Measurements from ENCODE around the gene INPP5D. TPM values are rescaled to one million over a fixed set of nuclear protein-coding genes. Genes with fewer than 3 reads are reported as not detected.

INPP5D gene
- total and polyA plus RNA-seq, 4 experiments from 2014 or later, result 29.6 to 127 (median 121) TPM

- Mint-ChIP-seq H3K27me3 (peaks cover 0 to 1% of the 10 kb centered on the region in 2 donors), H3K4me3 (no peak overlapping the region), H3K36me3 (no peaks in the 10 kb centered on the region), H3K27ac (peak overlapping the region in 1 of 7 donors; percentile 10), H3K9me3 (peaks cover 0 to 3% (median 0%) of the 10 kb centered on the region in 8 donors), H3K4me1 (peaks cover 1 to 5% (median 3%) of the 10 kb centered on the region in 4 donors)
- ChIA-PET POLR2A (ENCODE audit: partially characterized antibody) (no interaction called here), CTCF (ENCODE audit: partially characterized antibody) (no interaction called here)
- Histone ChIP-seq H3K4me3 (ENCODE audit: low read length in 2 of 2) (no peak overlapping the region), H3K9me3 (ENCODE audit: control insufficient read depth in 1 of 2, low read length in 2 of 2) (no peaks in the 10 kb centered on the region), H3K27me3 (ENCODE audit: insufficient read depth, low read length) (no peaks in the 10 kb centered on the region), H3K36me3 (ENCODE audit: insufficient read depth, low read length) (no peaks in the 10 kb centered on the region), H3K4me1 (ENCODE audit: insufficient read depth, low read length) (peaks cover 3% of the 10 kb centered on the region), H3K27ac (ENCODE audit: low read depth, low read length) (no peak overlapping the region)
- intact Hi-C loops (cut with micrococcal nuclease), result no loop called here
- DNase-seq, result no peak
Measured at GRCh38 chr2:233221378-233222063, 161.4 kb downstream of the INPP5D start.

- Mint-ChIP-seq H3K27ac (no peak overlapping the region), H3K4me3 (no peak overlapping the region), H3K4me1 (peaks cover 1 to 10% (median 5%) of the 10 kb centered on the region in 4 donors), H3K27me3 (peaks cover 0 to 1% of the 10 kb centered on the region in 2 donors), H3K9me3 (peaks cover 0 to 3% (median 0%) of the 10 kb centered on the region in 8 donors), H3K36me3 (no peaks in the 10 kb centered on the region)
- DNase-seq, result no peak
- Histone ChIP-seq H3K4me1 (ENCODE audit: insufficient read depth, low read length) (peaks cover 3% of the 10 kb centered on the region), H3K4me3 (ENCODE audit: low read length in 2 of 2) (no peak overlapping the region), H3K27ac (ENCODE audit: low read depth, low read length) (no peak overlapping the region), H3K36me3 (ENCODE audit: insufficient read depth, low read length) (no peaks in the 10 kb centered on the region), H3K27me3 (ENCODE audit: insufficient read depth, low read length) (no peaks in the 10 kb centered on the region), H3K9me3 (ENCODE audit: control insufficient read depth in 1 of 2, low read length in 2 of 2) (no peaks in the 10 kb centered on the region)
- POLR2A ChIA-PET (ENCODE audit: partially characterized antibody), result interaction anchor here (0.9 to 1.8 kb wide), 2 partner anchors 17 to 28 kb away, joined by 3 to 6 read pairs; partner anchors contain the start of gene ATG16L1
- intact Hi-C loops (cut with micrococcal nuclease), result no loop called here
- CTCF ChIA-PET (ENCODE audit: partially characterized antibody), result interaction anchor here (0.5 to 2.1 kb wide), 3 partner anchors 28 to 618 kb away, joined by 3 to 8 read pairs (median 3); partner anchors contain the start of gene ATG16L1
Measured at GRCh38 chr2:233223059-233223894, 163.1 kb downstream of the INPP5D start.

- peak in 1 of 5 donors; percentile 29 for DNase-seq
- peaks cover 11% of the 10 kb centered on the region for H3K4me1 ChIP-seq (ENCODE audit: insufficient read depth, low read length)
- H3K36me3 ChIP-seq (ENCODE audit: insufficient read depth, low read length), result no peaks in the 10 kb centered on the region
- no peaks in the 10 kb centered on the region for H3K36me3 Mint-ChIP-seq
- no peaks in the 10 kb centered on the region for H3K9me3 ChIP-seq (ENCODE audit: control insufficient read depth in 1 of 2, low read length in 2 of 2)
- H3K27me3 Mint-ChIP-seq, result peaks cover 0 to 1% of the 10 kb centered on the region in 2 donors
- ChIA-PET CTCF (ENCODE audit: partially characterized antibody) (interaction anchor here (2.1 kb wide), 1 partner anchor 26 kb away, joined by 8 read pairs; the partner anchor contains the start of gene ATG16L1), POLR2A (ENCODE audit: partially characterized antibody) (no interaction called here)
- intact Hi-C loops (cut with micrococcal nuclease), result no loop called here
- no peak overlapping the region for H3K4me3 Mint-ChIP-seq
- peaks cover 4 to 17% (median 9%) of the 10 kb centered on the region in 4 donors for H3K4me1 Mint-ChIP-seq
- peaks cover 0 to 2% (median 0%) of the 10 kb centered on the region in 8 donors for H3K9me3 Mint-ChIP-seq
- H3K27me3 ChIP-seq (ENCODE audit: insufficient read depth, low read length), result no peaks in the 10 kb centered on the region
- no peak overlapping the region for H3K4me3 ChIP-seq (ENCODE audit: low read length in 2 of 2)
- no peak overlapping the region for H3K27ac ChIP-seq (ENCODE audit: low read depth, low read length)
- peak overlapping the region in 2 of 7 donors; percentile 18 to 65 for H3K27ac Mint-ChIP-seq
Measured at GRCh38 chr2:233225230-233226068, 165.3 kb downstream of the INPP5D start.

GRCh38 chr2:233226511-233227031, 166.4 kb downstream of the INPP5D start:
- H3K36me3 ChIP-seq (ENCODE audit: insufficient read depth, low read length), result no peaks in the 10 kb centered on the region
- H3K9me3 ChIP-seq (ENCODE audit: control insufficient read depth in 1 of 2, low read length in 2 of 2), result no peaks in the 10 kb centered on the region
- ChIA-PET CTCF (ENCODE audit: partially characterized antibody) (interaction anchor here (1.3 kb wide), 1 partner anchor 24 kb away, joined by 3 read pairs; no protein-coding TSS in a partner anchor), POLR2A (ENCODE audit: partially characterized antibody) (no interaction called here)
- no peaks in the 10 kb centered on the region for H3K27me3 ChIP-seq (ENCODE audit: insufficient read depth, low read length)
- H3K27ac Mint-ChIP-seq, result no peak overlapping the region
- H3K9me3 Mint-ChIP-seq, result peaks cover 0 to 2% (median 0%) of the 10 kb centered on the region in 8 donors
- H3K4me1 Mint-ChIP-seq, result peaks cover 10 to 25% (median 15%) of the 10 kb centered on the region in 4 donors
- H3K27me3 Mint-ChIP-seq, result peaks cover 0 to 1% of the 10 kb centered on the region in 2 donors
- no peak overlapping the region for H3K4me3 ChIP-seq (ENCODE audit: low read length in 2 of 2)
- intact Hi-C loops (cut with micrococcal nuclease), result no loop called here
- H3K4me3 Mint-ChIP-seq, result no peak overlapping the region
- no peak overlapping the region for H3K27ac ChIP-seq (ENCODE audit: low read depth, low read length)
- peak in 1 of 5 donors; percentile 13 for DNase-seq
- peaks cover 19% of the 10 kb centered on the region for H3K4me1 ChIP-seq (ENCODE audit: insufficient read depth, low read length)
- no peaks in the 10 kb centered on the region for H3K36me3 Mint-ChIP-seq

DNA sequence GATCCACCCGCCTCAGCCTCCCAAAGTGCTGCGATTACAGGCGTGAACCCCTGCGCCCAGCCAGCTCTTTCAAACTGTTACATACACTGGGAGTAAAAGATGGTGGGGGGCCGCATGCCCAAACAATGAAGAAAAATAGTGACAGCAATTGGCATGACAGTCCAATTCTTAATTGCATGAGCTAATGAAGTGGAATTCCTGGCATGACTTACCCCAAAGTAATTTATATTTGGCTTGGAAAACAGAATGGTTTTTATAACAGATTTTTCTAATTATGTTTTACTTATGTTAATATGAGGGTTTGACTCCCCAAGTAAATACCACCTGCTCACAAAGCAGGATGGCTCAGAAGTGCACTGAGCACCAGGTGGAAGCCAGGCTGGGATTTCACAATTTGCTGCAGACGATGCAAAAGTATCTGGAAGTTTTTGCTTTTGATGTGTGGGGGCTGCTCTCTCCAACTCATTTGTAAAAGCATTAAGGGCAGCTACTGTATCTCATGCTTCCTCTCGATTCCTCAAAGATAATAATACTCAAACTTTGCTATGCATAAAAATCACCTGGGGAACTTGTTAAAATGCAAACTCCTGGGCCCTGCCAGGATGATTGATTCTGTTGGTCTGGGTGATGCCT, 167.3 kb downstream of the INPP5D start:
- intact Hi-C loops (cut with micrococcal nuclease), result no loop called here
- H3K4me1 Mint-ChIP-seq, result peaks cover 9 to 25% (median 17%) of the 10 kb centered on the region in 4 donors
- H3K27me3 Mint-ChIP-seq, result peaks cover 0 to 1% of the 10 kb centered on the region in 2 donors
- DNase-seq, result peak in 1 of 5 donors; percentile 13
- peaks cover 24% of the 10 kb centered on the region for H3K4me1 ChIP-seq (ENCODE audit: insufficient read depth, low read length)
- H3K36me3 ChIP-seq (ENCODE audit: insufficient read depth, low read length), result no peaks in the 10 kb centered on the region
- H3K9me3 Mint-ChIP-seq, result peaks cover 0 to 2% (median 0%) of the 10 kb centered on the region in 8 donors
- ChIA-PET CTCF (ENCODE audit: partially characterized antibody) (interaction anchor here (1.3 kb wide), 1 partner anchor 23 kb away, joined by 3 read pairs; no protein-coding TSS in a partner anchor), POLR2A (ENCODE audit: partially characterized antibody) (no interaction called here)
- no peaks in the 10 kb centered on the region for H3K9me3 ChIP-seq (ENCODE audit: control insufficient read depth in 1 of 2, low read length in 2 of 2)
- H3K36me3 Mint-ChIP-seq, result no peaks in the 10 kb centered on the region
- H3K4me3 ChIP-seq (ENCODE audit: low read length in 2 of 2), result no peak overlapping the region
- peak overlapping the region in 2 of 7 donors; percentile 56 to 58 for H3K27ac Mint-ChIP-seq
- no peaks in the 10 kb centered on the region for H3K27me3 ChIP-seq (ENCODE audit: insufficient read depth, low read length)
- no peak overlapping the region for H3K4me3 Mint-ChIP-seq
- H3K27ac ChIP-seq (ENCODE audit: low read depth, low read length), result no peak overlapping the region

GRCh38 chr2:233228376-233228775, 168.2 kb downstream of the INPP5D start:
- Histone ChIP-seq H3K4me1 (ENCODE audit: insufficient read depth, low read length) (peaks cover 24% of the 10 kb centered on the region), H3K4me3 (ENCODE audit: low read length in 2 of 2) (no peak overlapping the region), H3K9me3 (ENCODE audit: control insufficient read depth in 1 of 2, low read length in 2 of 2) (no peaks in the 10 kb centered on the region), H3K27ac (ENCODE audit: low read depth, low read length) (no peak overlapping the region), H3K27me3 (ENCODE audit: insufficient read depth, low read length) (no peaks in the 10 kb centered on the region), H3K36me3 (ENCODE audit: insufficient read depth, low read length) (no peaks in the 10 kb centered on the region)
- DNase-seq, result no peak
- CTCF ChIA-PET (ENCODE audit: partially characterized antibody), result no interaction called here
- Mint-ChIP-seq H3K36me3 (no peaks in the 10 kb centered on the region), H3K4me1 (peaks cover 9 to 30% (median 18%) of the 10 kb centered on the region in 4 donors), H3K4me3 (no peak overlapping the region), H3K9me3 (peaks cover 0 to 2% (median 0%) of the 10 kb centered on the region in 8 donors), H3K27me3 (peaks cover 0 to 1% of the 10 kb centered on the region in 2 donors), H3K27ac (no peak overlapping the region)
- intact Hi-C loops (cut with micrococcal nuclease), result no loop called here
- POLR2A ChIA-PET (ENCODE audit: partially characterized antibody), result interaction anchor here (0.8 kb wide), 1 partner anchor 168 kb away, joined by 4 read pairs; the partner anchor contains the start of gene INPP5D
